Effector CD8-positive, alpha-beta T cell (primary cell): ENCODE data around the gene PALLD.
"Not testable (repeated sequence)": the region's sequence is repeated elsewhere in the genome, so short reads cannot be mapped to it uniquely, and the experiment has no call there.

Experiments used
- DNase-seq: peaks from one replicate; lab custom pipeline; 2025; lab: John Stamatoyannopoulos, UW

PALLD gene

GRCh38 chr4:168707205-168707604 lies 210.4 kb downstream of the PALLD start:
- DNase-seq, result no peak

GRCh38 chr4:168708108-168708507 lies 211.3 kb downstream of the PALLD start:
- DNase-seq, result no peak

DNA sequence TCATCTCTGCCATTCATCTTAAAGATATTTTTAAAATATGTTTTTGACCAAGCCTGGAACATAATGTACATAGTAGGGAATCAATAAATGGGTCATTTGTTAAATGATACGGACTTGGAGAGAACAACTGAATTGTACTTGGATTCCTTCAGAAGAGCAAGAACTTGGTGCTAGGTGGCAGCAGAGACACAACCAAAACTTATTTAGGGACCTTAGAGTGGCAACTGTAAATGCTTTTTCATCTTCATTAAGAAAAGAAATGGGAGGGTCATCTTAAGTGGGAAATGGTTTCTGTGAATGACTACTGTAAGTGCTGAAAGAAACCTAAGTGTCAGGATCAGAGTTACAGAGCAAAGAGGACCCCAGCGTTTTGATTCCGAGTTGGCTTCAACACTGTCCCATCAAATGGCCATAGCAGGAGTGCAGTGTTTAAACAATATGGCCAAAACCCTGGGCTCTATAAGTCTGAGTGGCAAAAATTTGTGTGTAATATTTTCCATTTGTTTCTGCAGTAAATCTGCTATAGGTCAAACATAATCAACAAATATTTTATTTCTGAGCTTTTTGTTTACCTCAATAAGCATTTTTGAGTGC lies 213.6 kb downstream of the PALLD start:
- DNase-seq, result no peak

DNA sequence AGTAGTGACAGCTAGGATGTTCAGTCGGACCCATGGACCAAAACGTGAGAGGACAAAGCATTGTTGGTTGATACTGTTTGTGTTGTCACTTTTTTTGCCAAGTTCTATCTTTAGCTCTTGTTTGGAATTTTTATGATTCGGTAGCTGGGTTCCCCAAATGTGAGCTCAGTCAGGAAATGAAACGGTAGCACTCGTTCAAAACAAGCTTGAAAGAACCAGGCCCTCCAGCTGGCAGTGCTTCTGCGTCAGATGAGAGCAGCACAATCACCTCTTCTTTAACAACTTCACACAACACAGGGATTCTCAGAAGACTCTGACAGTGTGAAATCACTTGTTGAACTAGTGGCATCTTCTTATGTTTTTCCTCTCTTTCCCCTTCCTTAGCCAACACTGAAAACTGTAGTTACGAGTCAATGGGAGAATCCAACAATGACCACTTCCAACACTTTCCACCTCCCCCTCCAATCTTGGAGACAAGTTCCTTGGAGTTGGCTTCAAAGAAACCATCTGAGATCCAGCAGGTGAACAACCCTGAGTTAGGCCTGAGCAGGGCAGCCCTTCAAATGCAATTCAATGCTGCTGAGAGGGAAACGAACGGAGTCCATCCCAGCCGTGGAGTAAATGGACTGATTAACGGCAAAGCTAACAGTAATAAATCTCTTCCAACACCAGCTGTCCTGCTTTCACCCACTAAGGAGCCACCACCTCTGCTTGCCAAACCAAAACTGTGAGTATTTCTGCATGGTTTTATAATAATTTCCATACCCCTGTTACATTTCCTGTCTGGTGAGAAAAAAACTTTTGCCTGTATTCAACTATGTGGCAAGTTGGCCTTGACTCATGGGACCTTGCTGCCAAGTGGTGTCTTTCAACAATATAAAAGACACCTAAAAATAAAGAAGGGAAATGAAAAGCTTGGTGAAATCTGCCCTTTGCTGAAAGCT lies 214.6 kb downstream of the PALLD start:
- DNase-seq, result no peak

DNA sequence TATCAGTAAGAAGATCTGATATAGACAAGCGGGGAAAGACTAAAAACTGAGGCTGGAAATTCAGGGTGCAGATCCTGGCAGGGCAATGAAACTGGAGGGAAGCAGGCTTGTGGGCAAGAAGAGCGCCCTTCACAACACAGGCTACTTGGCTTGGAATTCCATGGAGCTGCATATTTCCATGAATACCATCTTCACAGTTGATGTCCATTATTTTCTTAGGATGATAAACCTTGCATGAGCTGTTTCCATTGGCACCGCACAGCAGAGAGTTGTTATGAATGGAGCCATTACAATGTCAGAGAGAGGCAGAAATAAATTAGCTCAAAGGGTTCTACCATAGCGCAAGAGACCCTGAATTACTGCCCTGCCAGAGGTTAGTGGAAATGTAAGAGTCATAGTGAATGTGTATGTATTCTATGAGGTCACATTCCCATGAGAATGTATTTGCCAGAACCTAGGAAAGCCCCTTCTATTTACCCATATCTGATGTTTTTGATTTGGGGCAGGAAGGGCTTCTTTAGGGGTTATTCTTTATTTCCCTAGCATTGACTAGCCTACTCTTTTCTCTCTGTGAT lies 215.6 kb downstream of the PALLD start:
- DNase-seq, result no peak

- DNase-seq, result no peak
These were observed 216.4 kb downstream of the PALLD start for GRCh38 chr4:168713253-168713652.

DNA sequence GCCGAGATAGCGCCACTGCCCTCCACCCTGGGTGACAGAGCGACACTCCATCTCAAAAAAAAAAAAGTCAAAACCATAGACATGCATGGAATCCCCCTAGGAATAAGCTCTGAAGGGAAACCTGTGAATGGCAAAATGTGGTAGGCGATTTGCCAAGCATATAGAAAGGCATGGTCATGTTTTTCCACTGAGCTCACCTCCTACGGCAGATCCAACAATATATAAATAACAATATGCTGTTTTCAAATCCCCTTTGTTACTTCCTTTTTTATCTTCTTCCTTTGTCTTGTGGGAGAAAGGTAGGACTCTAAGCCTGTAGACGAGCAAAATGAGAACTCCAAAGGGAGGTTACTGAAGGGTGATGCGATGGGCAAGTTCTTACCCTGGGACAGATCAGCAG lies 219.0 kb downstream of the PALLD start:
- DNase-seq, result no peak

DNA sequence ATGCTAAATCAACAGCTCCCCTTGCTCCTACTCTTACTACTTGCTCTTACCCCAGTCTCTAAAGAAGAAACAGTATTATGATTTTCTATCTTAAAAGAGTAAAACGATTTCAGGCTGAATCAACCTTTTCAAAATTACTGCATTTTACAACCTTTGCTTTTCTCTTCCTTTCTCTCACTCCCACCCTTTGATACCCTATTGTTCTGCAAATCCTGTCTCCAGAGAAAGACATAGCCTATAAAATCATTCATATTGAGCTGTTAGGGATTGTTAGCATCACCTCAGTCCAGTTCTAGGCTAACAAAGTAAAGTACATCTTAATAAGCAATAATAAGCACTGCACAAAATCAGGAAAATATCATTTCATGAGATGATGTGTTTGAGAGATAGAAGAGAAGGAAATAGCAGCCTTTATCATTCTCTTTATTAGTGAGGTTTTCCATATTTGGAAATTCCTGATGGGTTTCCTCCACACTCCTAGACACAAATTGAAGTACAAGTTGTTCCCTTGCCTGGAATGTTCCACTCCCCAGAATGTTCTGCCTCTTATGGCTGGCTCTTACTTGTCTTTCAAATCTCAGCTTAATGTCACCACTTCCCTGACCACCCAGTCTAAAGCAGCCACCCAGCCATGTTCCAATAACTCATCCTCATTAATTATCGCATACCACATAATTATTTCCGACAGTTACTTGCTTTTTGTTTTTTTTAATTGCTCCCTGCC lies 219.7 kb downstream of the PALLD start:
- no peak for DNase-seq

DNA sequence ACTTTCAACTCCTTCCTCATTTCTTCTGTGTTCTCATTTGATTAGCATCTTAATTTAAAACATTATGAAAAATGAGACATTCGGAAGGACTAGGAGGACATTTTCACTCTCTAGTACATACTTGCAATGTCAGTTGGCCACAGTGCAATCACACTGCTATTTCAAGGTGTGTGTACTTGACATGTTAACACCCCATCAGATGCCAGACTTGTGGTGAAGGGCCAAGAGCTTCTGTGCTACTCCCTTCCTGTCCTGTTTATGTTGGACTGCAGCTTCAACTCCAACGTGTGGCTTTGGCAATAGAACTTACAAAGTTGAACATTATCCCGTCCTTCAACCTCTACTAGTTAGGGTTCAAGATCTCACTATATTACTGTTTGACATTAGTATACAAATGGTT lies 221.0 kb downstream of the PALLD start:
- DNase-seq, result no peak

- DNase-seq, result no peak
These were observed 222.9 kb downstream of the PALLD start for GRCh38 chr4:168719725-168720124.

DNA sequence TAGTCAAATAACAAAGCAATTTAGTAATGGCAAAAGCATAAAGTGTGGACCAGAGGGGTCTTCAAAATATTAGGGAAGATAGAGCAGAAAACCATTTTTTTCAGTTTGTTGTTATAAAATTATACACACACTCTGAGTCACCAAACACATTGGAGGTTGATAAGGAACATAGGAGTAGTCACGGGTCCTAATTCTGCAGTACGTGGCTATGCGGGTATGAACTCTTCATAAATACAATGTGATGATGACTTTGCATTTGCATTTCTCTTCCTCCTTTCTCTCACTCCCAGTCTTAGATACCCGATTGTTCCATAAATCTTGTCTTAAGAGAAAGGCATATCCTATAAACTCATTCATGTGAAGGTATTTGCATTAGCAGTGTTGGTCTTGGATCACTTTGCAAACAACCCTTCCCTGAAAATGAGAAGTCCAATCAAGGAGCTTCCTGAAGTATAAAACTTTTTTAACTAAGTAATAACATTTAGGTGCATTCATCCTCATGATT lies 223.6 kb downstream of the PALLD start:
- no peak for DNase-seq

DNA sequence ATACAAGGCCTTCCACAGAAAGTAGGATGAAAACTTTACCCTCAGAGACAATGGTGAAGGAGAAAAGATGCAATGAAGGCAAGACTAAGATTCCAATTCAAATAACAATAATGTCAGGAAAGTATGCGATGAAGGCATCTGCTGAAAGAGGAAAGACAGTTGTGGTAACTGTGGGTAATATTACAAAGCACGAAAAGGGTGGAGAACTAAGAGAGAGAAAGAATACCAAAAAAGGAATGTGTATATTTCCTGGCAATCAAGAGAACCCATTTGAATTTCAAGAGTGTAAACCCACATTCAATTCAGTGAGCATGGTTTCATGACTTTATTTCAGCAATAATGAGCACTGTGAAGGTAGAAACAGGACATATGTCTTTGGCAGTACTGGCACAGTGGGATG lies 225.5 kb downstream of the PALLD start:
- no peak for DNase-seq

GRCh38 chr4:168723020-168723419 lies 226.2 kb downstream of the PALLD start:
- DNase-seq, result no peak

- DNase-seq, result no peak
These were observed 226.7 kb downstream of the PALLD start for GRCh38 chr4:168723569-168723968.

- no peak for DNase-seq
These were observed 227.4 kb downstream of the PALLD start for GRCh38 chr4:168724243-168724642.

DNA sequence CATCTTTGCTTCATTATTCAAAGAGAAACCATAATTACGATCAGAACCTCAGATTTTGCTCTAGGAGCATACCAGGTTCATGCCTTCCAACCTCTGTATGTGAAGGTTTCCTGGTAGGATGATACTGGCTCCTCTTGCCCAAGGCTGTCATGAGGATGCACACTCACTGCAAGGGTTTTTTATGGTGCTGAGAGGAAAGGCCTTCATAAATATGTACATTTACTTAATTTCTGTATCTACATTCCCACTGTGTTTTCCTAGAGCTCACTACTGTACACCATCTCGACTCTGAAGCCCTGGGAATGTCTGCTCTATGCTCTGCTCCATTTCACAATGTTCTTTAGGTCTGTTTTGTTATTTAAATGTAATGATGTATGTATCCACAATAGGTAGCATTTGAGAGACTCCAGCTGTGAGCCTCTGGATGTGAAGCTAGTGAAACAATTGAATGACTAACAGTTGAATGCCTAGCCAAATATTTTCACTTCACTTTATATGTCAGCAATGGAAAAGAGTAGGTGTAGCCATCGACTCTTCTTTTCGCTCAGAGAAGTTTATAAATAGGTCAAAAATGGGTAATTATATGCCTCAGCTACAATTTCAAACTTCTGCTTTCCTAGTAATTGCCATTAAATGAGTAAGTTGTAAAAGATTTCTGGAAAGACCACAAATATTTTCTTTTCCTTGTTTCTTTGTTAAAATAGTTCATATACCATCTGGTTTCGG lies 228.0 kb downstream of the PALLD start:
- no peak for DNase-seq

DNA sequence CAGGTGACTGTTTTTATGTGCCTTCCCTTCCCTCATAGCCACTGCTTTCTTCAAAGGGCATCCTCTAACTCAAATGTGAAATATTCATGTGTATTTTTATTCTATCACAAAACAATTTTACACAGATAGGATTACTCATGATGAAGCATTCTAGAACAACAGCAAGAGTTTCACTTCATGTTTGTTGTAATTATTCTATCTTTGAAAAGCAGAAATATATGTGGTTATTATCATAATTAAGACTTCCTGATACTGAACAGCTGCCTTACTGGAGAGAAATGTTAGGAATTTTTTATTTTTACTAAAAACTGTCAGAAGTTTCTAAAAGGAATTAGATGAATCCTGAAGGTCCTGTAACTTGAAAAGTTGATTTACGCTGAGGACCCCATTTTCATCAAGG lies 229.1 kb downstream of the PALLD start:
- no peak for DNase-seq

- DNase-seq, result not testable (repeated sequence)
These were observed 230.3 kb downstream of the PALLD start for GRCh38 chr4:168727181-168727580.

GRCh38 chr4:168731006-168731636 lies 234.3 kb downstream of the PALLD start:
- DNase-seq, result no peak

- DNase-seq, result no peak
These were observed 235.0 kb downstream of the PALLD start for GRCh38 chr4:168731706-168732414.
